Measurements from ENCODE around the gene RBM28.
"Not testable (repeated sequence)": the region's sequence is repeated elsewhere in the genome, so short reads cannot be mapped to it uniquely, and the experiment has no call there.

Gene RBM28

GRCh38 chr7:128335730-128336129 is 8.0 kb downstream of the RBM28 start:
- DNase-seq = no peak

DNA sequence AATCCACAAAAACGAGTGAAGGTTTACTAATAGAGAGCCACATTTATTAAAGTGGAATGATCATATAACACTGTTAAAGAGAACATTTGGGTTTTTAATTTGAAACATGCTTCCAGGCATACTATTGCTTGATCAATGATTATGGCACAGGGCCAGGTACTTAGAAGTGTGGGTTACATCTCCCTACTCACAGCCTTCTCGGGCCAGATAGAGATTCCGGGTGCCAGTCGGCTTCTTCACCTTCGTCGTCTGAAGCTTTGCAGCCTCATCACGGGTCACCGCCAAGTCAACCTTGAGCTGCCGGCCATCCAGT is 19.4 kb downstream of the RBM28 start:
- no peak for DNase-seq

GRCh38 chr7:128323459-128324367 is 20.0 kb downstream of the RBM28 start:
- DNase-seq = no peak

DNA sequence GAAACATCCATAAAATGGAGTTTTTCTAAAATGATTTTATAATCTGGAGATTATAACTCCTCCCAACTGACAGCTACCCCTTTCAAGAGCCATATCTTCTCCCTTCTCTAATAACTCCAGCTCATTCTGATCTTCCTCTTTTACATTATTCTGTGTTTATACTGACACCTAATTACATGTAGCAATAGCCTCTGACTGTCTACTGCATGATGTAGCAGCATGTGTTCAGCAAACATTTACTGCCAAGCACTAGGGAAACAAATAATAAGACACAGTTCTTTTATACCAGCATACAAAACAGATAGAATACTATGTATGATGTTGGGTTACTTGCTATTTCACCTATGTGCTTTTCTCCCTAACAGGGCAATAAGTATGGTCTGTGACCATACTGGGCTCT is 20.7 kb downstream of the RBM28 start:
- DNase-seq = no peak

- DNase-seq = no peak
Observed at GRCh38 chr7:128322040-128322643, 21.6 kb downstream of the RBM28 start.

DNA sequence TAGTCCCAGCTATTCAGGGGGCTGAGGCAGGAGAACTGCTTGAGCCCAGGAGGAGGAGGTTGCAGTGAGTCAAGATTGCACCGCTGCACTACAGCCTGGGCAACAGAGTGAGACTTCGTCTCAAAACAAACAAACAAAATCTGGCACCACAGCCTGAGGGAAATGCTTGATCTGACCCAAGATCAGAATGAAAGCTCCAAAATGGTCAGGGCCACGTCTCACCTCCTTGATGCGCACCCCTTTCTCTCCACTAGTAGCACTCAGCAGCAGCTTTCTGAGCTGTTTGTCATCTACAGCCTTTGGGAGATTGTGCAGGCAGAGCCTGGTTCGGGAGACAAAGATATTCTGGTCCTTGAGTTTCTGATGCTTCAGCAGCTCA is 22.7 kb downstream of the RBM28 start:
- DNase-seq = no peak

- no peak for DNase-seq
Observed at GRCh38 chr7:128318691-128319090, 25.0 kb downstream of the RBM28 start.

GRCh38 chr7:128311013-128311412 is 32.7 kb downstream of the RBM28 start:
- DNase-seq = no peak

GRCh38 chr7:128310499-128310898 is 33.2 kb downstream of the RBM28 start:
- no peak for DNase-seq

- DNase-seq = no peak
Observed at GRCh38 chr7:128309976-128310375, 33.7 kb downstream of the RBM28 start.

DNA sequence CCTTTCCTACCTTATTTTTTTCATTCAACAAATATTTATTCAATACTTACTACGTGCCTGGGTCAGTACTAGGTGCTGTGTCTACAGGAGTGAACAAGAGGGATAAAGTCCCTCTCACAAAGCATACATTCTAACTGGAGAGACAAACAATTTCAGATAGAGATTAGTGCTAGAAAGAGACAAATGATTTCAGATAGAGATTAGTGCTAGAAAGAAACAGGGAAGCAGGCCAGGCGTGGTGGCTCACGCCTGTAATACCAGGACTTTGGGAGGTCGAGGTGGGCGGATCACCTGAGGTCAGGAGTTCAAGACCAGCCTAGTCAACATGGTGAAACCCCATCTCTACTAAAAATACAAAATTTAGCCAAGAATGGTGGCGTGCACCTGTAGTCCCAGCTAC is 34.6 kb downstream of the RBM28 start:
- no peak for DNase-seq

- no peak for DNase-seq
Observed at GRCh38 chr7:128307061-128307460, 36.6 kb downstream of the RBM28 start.

DNA sequence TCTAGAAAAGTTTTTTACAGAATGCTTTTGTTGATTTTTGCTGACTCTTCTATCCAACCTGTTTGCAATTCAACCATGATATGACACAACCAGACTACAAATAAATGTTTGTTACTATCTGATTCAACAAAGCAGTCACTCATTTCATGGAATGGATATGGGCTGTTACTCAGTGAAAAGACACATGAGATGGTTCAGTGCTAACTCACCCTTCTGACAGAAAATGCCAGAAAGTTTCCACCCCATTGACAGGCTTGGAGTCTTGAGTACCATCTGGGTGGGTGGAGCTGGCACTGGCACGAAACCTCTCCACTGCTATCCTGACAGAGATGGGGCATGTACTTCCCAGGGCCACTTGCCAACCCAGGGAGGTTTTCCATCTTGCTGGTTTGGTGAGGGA is 39.5 kb downstream of the RBM28 start:
- DNase-seq = no peak

DNA sequence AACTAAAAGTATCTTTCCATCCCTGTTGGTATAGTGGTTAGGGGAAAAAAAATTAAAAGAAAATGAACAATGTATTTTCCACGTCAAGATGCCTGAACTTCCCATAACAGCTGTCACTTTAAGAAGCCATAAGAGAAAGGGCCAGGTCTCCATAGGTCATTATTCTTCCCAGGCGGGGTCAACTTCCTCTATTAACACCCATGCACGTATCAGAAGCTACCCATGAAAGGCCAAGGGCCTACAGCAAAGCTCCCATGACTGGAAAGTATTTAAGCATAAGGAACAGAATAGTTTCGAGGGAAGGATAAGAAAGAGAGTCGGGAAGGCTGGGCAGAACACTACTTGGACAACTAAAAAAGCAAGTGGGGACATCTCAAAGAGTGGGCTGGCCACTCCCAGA is 40.1 kb downstream of the RBM28 start:
- no peak for DNase-seq

DNA sequence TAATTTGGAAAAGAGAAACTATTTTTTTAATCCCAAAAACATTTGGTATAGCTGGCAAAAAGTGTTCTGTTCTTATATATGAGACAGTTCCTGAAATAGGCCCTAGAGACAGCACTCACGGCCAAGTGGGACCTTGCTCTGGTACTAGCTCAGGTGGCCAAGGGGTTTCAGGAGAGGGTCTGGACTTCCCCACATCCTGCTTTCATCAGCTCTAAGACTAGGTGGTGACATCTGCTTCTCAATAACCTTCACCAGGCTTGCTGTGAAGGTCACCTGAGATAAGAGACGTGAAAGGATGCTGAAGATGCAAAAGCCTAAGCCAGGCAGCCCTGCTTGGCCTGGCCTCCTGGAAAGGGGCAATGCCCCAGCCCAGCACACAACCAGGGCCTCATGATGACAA is 40.6 kb downstream of the RBM28 start:
- DNase-seq = no peak

- DNase-seq = no peak
Observed at GRCh38 chr7:128302139-128302538, 41.6 kb downstream of the RBM28 start.

GRCh38 chr7:128299109-128299607 is 44.5 kb downstream of the RBM28 start:
- no peak for DNase-seq

DNA sequence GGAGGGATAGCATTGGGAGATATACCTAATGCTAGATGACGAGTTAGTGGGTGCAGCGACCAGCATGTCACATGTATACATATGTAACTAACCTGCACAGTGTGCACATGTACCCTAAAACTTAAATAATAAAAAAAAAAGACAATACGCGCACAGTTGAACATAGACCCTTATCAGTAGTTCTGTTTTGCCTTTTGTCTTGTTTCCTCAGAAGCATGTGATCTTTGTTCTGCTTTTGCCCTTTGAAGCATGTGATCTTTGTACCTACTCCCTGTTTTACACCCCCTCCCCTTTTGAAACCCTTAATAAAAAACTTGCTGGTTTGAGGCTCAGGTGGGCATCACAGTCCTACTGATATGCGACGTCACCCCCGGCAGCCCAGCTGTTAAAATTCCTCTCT is 45.7 kb downstream of the RBM28 start:
- DNase-seq = not testable (repeated sequence)

GRCh38 chr7:128287556-128287955 is 56.2 kb downstream of the RBM28 start:
- no peak for DNase-seq

DNA sequence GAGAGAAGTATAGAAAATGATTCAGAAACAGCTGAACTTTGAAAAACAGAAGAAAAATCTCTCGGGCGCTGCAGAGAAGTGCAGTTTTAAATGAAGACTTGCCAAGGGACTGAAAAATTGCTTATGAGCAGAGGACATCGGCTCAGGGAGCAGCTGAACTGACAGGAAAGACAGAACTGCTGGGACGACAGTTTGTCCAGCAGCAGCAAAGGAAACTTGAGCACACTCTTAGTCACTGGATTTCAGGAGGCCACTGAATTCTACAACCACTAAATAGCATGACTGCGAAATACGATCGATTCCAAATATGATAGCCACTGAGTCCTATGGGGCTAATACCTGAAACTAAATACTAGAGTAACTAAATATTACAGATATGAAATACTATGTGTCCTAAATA is 59.6 kb downstream of the RBM28 start:
- DNase-seq = no peak

GRCh38 chr7:128281605-128282380 is 61.9 kb downstream of the RBM28 start:
- DNase-seq = no peak

DNA sequence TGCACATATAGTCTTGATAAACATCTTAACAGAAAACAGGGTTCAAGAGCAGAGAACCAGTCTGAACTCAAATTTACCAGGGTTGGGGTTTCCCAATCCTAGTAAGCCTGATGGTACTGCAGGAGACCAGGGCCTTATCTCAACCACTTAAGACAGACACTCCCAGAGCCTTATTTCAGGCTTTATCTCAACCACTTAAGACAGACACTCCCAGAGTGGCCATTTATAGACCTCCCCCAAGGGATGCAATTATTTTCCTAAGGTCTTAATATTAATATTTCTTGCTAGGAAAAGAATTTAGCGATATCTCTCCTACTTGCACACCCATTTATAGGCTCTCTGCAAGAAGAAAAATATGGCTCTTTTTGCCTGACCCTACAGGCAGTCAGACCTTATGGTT is 63.3 kb downstream of the RBM28 start:
- not testable (repeated sequence) for DNase-seq

GRCh38 chr7:128279124-128279713 is 64.5 kb downstream of the RBM28 start:
- DNase-seq = no peak

All from NCI-H510A (cell line).